Stimulated activated effector memory CD8-positive, alpha-beta T cell treated with anti-CD3 and anti-CD28 coated beads, Interleukin-12 subunit alpha, Interleukin-12 subunit beta, amount 100 ng/mL, for 72 hours (primary cell): ENCODE results near the gene SV2C.
A peak's percentile ranks its signal among the peaks of the same experiment; 100 is the strongest.
"Not testable (repeated sequence)": the region's sequence is repeated elsewhere in the genome, so short reads cannot be mapped to it uniquely, and the experiment has no call there.

Experiments
- ATAC-seq: fragments of 150-1000 bp; cut with Tn5 transposase; 2 replicates; pipeline ENCODE4 v1.10.0; 2021
- DNase-seq, 2 donors: peaks; one replicate each; pipeline ENCODE4 v3.0.0; 2021 to 2022; ENCODE audit warnings: low spot score in 2 of 2
- H3K27ac Mint-ChIP-seq: one replicate; pipeline ENCODE4 v1.8.0; 2022; ENCODE audit warnings: mild to moderate bottlenecking, mixed read lengths
- H3K36me3 Mint-ChIP-seq: one replicate; pipeline ENCODE4 v1.8.0; 2022; ENCODE audit warnings: mild to moderate bottlenecking, mixed read lengths
- H3K4me1 Mint-ChIP-seq: one replicate; pipeline ENCODE4 v1.8.0; 2022; ENCODE audit warnings: mixed read lengths
- H3K4me3 Mint-ChIP-seq: one replicate; pipeline ENCODE4 v1.8.0; 2022; ENCODE audit warnings: mild to moderate bottlenecking, mixed read lengths
- H3K9me3 Mint-ChIP-seq: one replicate; pipeline ENCODE4 v1.8.0; 2022; ENCODE audit warnings: mixed read lengths

SV2C gene

GRCh38 chr5:76298852-76299251 is 215.7 kb downstream of the SV2C start:
- Mint-ChIP-seq H3K4me1 (peaks cover 12% of the 10 kb centered on the region), H3K27ac (no peak overlapping the region), H3K36me3 (no peaks in the 10 kb centered on the region), H3K9me3 (no peaks in the 10 kb centered on the region), H3K4me3 (no peak overlapping the region)
- no peak for DNase-seq
- ATAC-seq: no peak

GRCh38 chr5:76299592-76299991 is 216.4 kb downstream of the SV2C start:
- no peak overlapping the region for H3K27ac Mint-ChIP-seq
- no peak overlapping the region for H3K4me3 Mint-ChIP-seq
- no peak for ATAC-seq
- no peaks in the 10 kb centered on the region for H3K36me3 Mint-ChIP-seq
- no peak for DNase-seq
- H3K9me3 Mint-ChIP-seq: no peaks in the 10 kb centered on the region
- peaks cover 20% of the 10 kb centered on the region for H3K4me1 Mint-ChIP-seq

GRCh38 chr5:76301932-76302331 is 218.7 kb downstream of the SV2C start:
- not testable (repeated sequence) for H3K27ac Mint-ChIP-seq, H3K36me3 Mint-ChIP-seq, H3K9me3 Mint-ChIP-seq, H3K4me3 Mint-ChIP-seq, DNase-seq, ATAC-seq
- peaks cover 31% of the 10 kb centered on the region for H3K4me1 Mint-ChIP-seq

- not testable (repeated sequence) for H3K27ac Mint-ChIP-seq, DNase-seq, ATAC-seq, H3K36me3 Mint-ChIP-seq, H3K9me3 Mint-ChIP-seq, H3K4me3 Mint-ChIP-seq
- peaks cover 31% of the 10 kb centered on the region for H3K4me1 Mint-ChIP-seq
Measured at GRCh38 chr5:76302661-76303060, 219.5 kb downstream of the SV2C start.

- Mint-ChIP-seq H3K4me3 (peak overlapping the region; percentile 14), H3K4me1 (peaks cover 34% of the 10 kb centered on the region), H3K27ac (peak overlapping the region; percentile 20), H3K36me3 (peaks cover 1% of the 10 kb centered on the region), H3K9me3 (no peaks in the 10 kb centered on the region)
- ATAC-seq (peak; percentile 96), DNase-seq (no peak)
Measured at GRCh38 chr5:76303921-76304320, 220.7 kb downstream of the SV2C start.

GRCh38 chr5:76305269-76305668 is 222.1 kb downstream of the SV2C start:
- DNase-seq: no peak
- no peaks in the 10 kb centered on the region for H3K9me3 Mint-ChIP-seq
- peaks cover 30% of the 10 kb centered on the region for H3K4me1 Mint-ChIP-seq
- H3K27ac Mint-ChIP-seq: no peak overlapping the region
- no peak overlapping the region for H3K4me3 Mint-ChIP-seq
- no peak for ATAC-seq
- peaks cover 7% of the 10 kb centered on the region for H3K36me3 Mint-ChIP-seq

GRCh38 chr5:76305775-76306174 is 222.6 kb downstream of the SV2C start:
- peaks cover 7% of the 10 kb centered on the region for H3K36me3 Mint-ChIP-seq
- no peak overlapping the region for H3K27ac Mint-ChIP-seq
- no peaks in the 10 kb centered on the region for H3K9me3 Mint-ChIP-seq
- DNase-seq: no peak
- no peak for ATAC-seq
- H3K4me3 Mint-ChIP-seq: no peak overlapping the region
- peaks cover 30% of the 10 kb centered on the region for H3K4me1 Mint-ChIP-seq

GRCh38 chr5:76310208-76310607 is 227.0 kb downstream of the SV2C start:
- DNase-seq (no peak), ATAC-seq (no peak)
- Mint-ChIP-seq H3K4me1 (peaks cover 11% of the 10 kb centered on the region), H3K4me3 (no peak overlapping the region), H3K9me3 (no peaks in the 10 kb centered on the region), H3K27ac (peak overlapping the region; percentile 1), H3K36me3 (peaks cover 7% of the 10 kb centered on the region)

- DNase-seq (no peak), ATAC-seq (no peak)
- Mint-ChIP-seq H3K4me1 (peaks cover 11% of the 10 kb centered on the region), H3K36me3 (peaks cover 7% of the 10 kb centered on the region), H3K9me3 (no peaks in the 10 kb centered on the region), H3K27ac (no peak overlapping the region), H3K4me3 (no peak overlapping the region)
Measured at GRCh38 chr5:76312783-76313182, 229.6 kb downstream of the SV2C start.

GRCh38 chr5:76314643-76315042 is 231.5 kb downstream of the SV2C start:
- no peak for DNase-seq

GRCh38 chr5:76319673-76320072 is 236.5 kb downstream of the SV2C start:
- Mint-ChIP-seq H3K4me1 (peaks cover 11% of the 10 kb centered on the region), H3K4me3 (no peak overlapping the region), H3K9me3 (no peaks in the 10 kb centered on the region), H3K27ac (no peak overlapping the region), H3K36me3 (no peaks in the 10 kb centered on the region)
- DNase-seq (no peak), ATAC-seq (no peak)

More at GRCh38 chr5:76314643-76315042, 231.5 kb downstream of the SV2C start:
- no peaks in the 10 kb centered on the region for H3K36me3 Mint-ChIP-seq
- no peak for ATAC-seq
- H3K4me1 Mint-ChIP-seq: peaks cover 5% of the 10 kb centered on the region
- no peak overlapping the region for H3K27ac Mint-ChIP-seq
- no peaks in the 10 kb centered on the region for H3K9me3 Mint-ChIP-seq
- no peak overlapping the region for H3K4me3 Mint-ChIP-seq

- not testable (repeated sequence) for ATAC-seq, H3K36me3 Mint-ChIP-seq, H3K4me3 Mint-ChIP-seq, H3K27ac Mint-ChIP-seq, H3K9me3 Mint-ChIP-seq, DNase-seq
- peaks cover 42% of the 10 kb centered on the region for H3K4me1 Mint-ChIP-seq
Measured at GRCh38 chr5:76323494-76323893, 240.3 kb downstream of the SV2C start.

- ATAC-seq (no peak), DNase-seq (no peak)
- H3K4me3 Mint-ChIP-seq: peak overlapping the region; percentile 59
- no peaks in the 10 kb centered on the region for H3K36me3 Mint-ChIP-seq
- H3K4me1 Mint-ChIP-seq: peaks cover 60% of the 10 kb centered on the region
- no peaks in the 10 kb centered on the region for H3K9me3 Mint-ChIP-seq
- peak overlapping the region; percentile 92 for H3K27ac Mint-ChIP-seq
Measured at GRCh38 chr5:76325326-76325725, 242.1 kb downstream of the SV2C start.

GRCh38 chr5:76325876-76326491 is 242.8 kb downstream of the SV2C start:
- ATAC-seq: peak; percentile 93
- H3K4me3 Mint-ChIP-seq: peak overlapping the region; percentile 59
- peak in 1 of 2 donors; percentile 62 for DNase-seq
- no peaks in the 10 kb centered on the region for H3K9me3 Mint-ChIP-seq
- H3K27ac Mint-ChIP-seq: peak overlapping the region; percentile 92
- H3K36me3 Mint-ChIP-seq: no peaks in the 10 kb centered on the region
- H3K4me1 Mint-ChIP-seq: peaks cover 65% of the 10 kb centered on the region

- Mint-ChIP-seq H3K27ac (peak overlapping the region; percentile 92), H3K36me3 (no peaks in the 10 kb centered on the region), H3K4me3 (peak overlapping the region; percentile 59), H3K4me1 (peaks cover 72% of the 10 kb centered on the region), H3K9me3 (no peaks in the 10 kb centered on the region)
- ATAC-seq (no peak), DNase-seq (no peak)
Measured at GRCh38 chr5:76326577-76327302, 243.6 kb downstream of the SV2C start.

GRCh38 chr5:76329346-76329745 is 246.2 kb downstream of the SV2C start:
- peaks cover 85% of the 10 kb centered on the region for H3K4me1 Mint-ChIP-seq
- ATAC-seq (no peak), DNase-seq (no peak)
- H3K9me3 Mint-ChIP-seq: no peaks in the 10 kb centered on the region
- H3K4me3 Mint-ChIP-seq: no peak overlapping the region
- H3K36me3 Mint-ChIP-seq: no peaks in the 10 kb centered on the region
- peak overlapping the region; percentile 92 for H3K27ac Mint-ChIP-seq
